Pancreas (tissue), 10 donors: Measurements from ENCODE around the gene CFAP157. TPM values are rescaled to one million over a fixed set of nuclear protein-coding genes. Genes with fewer than 3 reads are reported as not detected.
A peak's percentile ranks its signal among the peaks of the same experiment; 100 is the strongest.

ENCODE experiments used
- ATAC-seq, 4 donors: fragments of 200-7000 bp; cut with Tn5 transposase; one replicate each; pipeline versions ENCODE4 v1.8.0 to v1.9.1; 2020; ENCODE audit warnings: mild to moderate bottlenecking in 4 of 4, moderate library complexity in 4 of 4
- DNase-seq, 6 donors: peaks; one replicate each; pipeline ENCODE4 v3.0.0-alpha.2; 2020
- FAIRE-seq: peaks from 2 replicates; lab custom pipeline; 2012; peaks lifted over from hg19 to GRCh38; lab: Jason Lieb, UNC
- H3K27ac ChIP-seq, 4 donors: fragments of 200-600 bp; sonication (generic); 1 replicate in 3 of 4; 2 replicates in 1 of 4; pipeline versions ENCODE4 v1.5.0 to v1.8.0; 2020
- H3K27me3 ChIP-seq, 4 donors: fragments of 200-600 bp; one replicate each; pipeline ENCODE4 v1.8.0; 2021
- H3K36me3 ChIP-seq, 3 donors: fragments of 200-600 bp; sonication (generic) in 1 of 3; one replicate each; pipeline versions ENCODE4 v1.5.0 to v1.8.0; 2020 to 2021
- H3K4me1 ChIP-seq, 3 donors: fragments of 200-600 bp; one replicate each; pipeline ENCODE4 v1.8.0; 2021
- H3K4me3 ChIP-seq, 4 donors: fragments of 200-600 bp; sonication (generic) in 2 of 4; one replicate each; pipeline versions ENCODE4 v1.5.0 to v1.8.0; 2020 to 2021
- H3K9me3 ChIP-seq, 4 donors: fragments of 200-600 bp; one replicate each; pipeline ENCODE4 v1.8.0; 2021
- WGBS, 2 donors: extraction: QIAGEN DNeasy Blood & Tissue Kit; methylation state at CpG; one replicate each; pipeline ENCODE4 v1.1.7; 2013; 5-methylcytosine and 5-hydroxymethylcytosine counted together
- intact Hi-C, 3 donors: fragments of 100-400 bp; cut with DNase I; formaldehyde crosslinking; loops; one replicate each; pipeline versions ENCODE4 v1.11.1 to v1.14.2; 2022
- polyA plus RNA-seq, 2 donors: library from polyadenylated mRNA; stranded (reverse); fragments of 200-250 nt; gene quantifications; one replicate each; pipeline ENCODE4 v1.2.3, GENCODE V29; 2013
- total RNA-seq, 6 donors: library from RNA; stranded (reverse); fragmentation: NEBNext Ultra II Directional in 4 of 6; extraction: Animal tissue kit (Norgen Biotek cat#: 25700) in 4 of 6; gene quantifications; one replicate each; pipeline versions ENCODE4 v1.2.1 to v1.2.4, GENCODE V29; 2021 to 2023
- TF ChIP-seq, protein P1 (sequence below), 4 donors: fragments of 200-600 bp; sonication (generic) in 3 of 4; IDR thresholded peaks; one replicate each; pipeline versions ENCODE4 v1.5.0 to v1.8.0; 2021; ENCODE audit warnings: antibody characterized with exemption in 4 of 4
- donor health status: healthy with polysubstance abuse.
- donor health status: DM: no; HTN: no; CAD: no; lungs with moderate emphysema.
- donor health status: DM: no; HTN: no; CAD: no.
- donor health status: control.
- donor health status: control.
- donor health status: Bipolar disorder and iron deficiency.
- donor health status: DM: yes; HTN: yes; CAD: no.
- donor health status: DM: no; HTN: no; CAD: no.
- donor health status: DM: no; HTN: no; CAD: no.
- donor health status: DM: yes; HTN: yes; CAD: no.

CFAP157 gene
- total and polyA plus RNA-seq, 8 donors = 0.12 to 2.1 (median 0.23) TPM; not detected in 1

DNA sequence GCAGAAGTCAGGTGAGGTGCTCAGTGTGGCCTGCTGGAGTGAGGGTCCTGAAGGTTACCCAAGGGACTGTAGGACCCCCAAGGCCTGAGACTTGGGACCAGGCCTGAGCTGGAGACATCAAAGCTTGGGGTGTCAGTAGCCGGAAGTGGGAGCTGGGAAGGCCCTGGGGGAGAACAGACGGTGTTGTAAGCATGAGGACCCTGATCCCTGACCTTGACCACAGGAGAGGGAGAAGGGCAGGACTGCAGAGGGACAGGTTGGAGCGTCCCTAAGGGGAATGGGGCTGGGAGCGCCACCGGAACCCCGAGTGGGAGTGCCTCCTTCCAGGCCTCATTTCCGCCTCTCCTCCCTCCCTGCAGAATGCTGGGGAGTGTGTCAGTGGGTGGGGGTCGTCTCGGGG lies 9.6 kb downstream of the CFAP157 start:
- Histone ChIP-seq H3K9me3 (no peaks in the 10 kb centered on the region), H3K27me3 (no peaks in the 10 kb centered on the region), H3K27ac (peak overlapping the region in 3 of 4 donors; percentile 74 to 80 (median 75)), H3K36me3 (no peaks in the 10 kb centered on the region), H3K4me1 (peaks cover 0 to 14% (median 9%) of the 10 kb centered on the region in 3 donors), H3K4me3 (peak overlapping the region in 1 of 4 donors; percentile 74)
- TF ChIP-seq, protein P1, sequence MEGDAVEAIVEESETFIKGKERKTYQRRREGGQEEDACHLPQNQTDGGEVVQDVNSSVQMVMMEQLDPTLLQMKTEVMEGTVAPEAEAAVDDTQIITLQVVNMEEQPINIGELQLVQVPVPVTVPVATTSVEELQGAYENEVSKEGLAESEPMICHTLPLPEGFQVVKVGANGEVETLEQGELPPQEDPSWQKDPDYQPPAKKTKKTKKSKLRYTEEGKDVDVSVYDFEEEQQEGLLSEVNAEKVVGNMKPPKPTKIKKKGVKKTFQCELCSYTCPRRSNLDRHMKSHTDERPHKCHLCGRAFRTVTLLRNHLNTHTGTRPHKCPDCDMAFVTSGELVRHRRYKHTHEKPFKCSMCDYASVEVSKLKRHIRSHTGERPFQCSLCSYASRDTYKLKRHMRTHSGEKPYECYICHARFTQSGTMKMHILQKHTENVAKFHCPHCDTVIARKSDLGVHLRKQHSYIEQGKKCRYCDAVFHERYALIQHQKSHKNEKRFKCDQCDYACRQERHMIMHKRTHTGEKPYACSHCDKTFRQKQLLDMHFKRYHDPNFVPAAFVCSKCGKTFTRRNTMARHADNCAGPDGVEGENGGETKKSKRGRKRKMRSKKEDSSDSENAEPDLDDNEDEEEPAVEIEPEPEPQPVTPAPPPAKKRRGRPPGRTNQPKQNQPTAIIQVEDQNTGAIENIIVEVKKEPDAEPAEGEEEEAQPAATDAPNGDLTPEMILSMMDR (IDR thresholded peaks at IDR 0.05) = no peak
- FAIRE-seq = no peak
- peak in 1 of 6 donors; percentile 47 for DNase-seq
- no peak for ATAC-seq
- intact Hi-C loops = no loop called here
- 68 to 73% methylated on average over 9 of the region's 9 CpGs for WGBS, 2 donors

DNA sequence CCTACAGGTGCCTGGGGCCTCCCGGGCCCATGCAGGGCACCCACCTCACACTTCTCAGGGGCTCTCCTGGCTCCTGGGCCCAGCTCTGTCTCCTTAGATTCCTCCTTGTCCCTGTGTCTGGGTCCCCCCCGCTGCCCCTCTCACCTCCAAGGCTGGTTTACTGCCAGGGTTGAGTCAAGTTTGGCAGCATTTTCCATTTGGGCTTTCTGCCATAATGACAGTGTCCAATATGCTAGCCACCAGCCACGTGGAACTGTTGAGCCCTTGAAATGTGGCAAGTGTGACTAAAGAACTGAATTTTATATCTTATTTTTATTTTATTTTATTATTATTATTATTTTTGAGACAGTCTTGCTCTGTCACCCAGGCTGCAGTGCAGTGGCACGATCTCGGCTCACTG lies 11.0 kb downstream of the CFAP157 start:
- DNase-seq = no peak
- 69 to 71% methylated on average over 5 of the region's 5 CpGs for WGBS, 2 donors

DNA sequence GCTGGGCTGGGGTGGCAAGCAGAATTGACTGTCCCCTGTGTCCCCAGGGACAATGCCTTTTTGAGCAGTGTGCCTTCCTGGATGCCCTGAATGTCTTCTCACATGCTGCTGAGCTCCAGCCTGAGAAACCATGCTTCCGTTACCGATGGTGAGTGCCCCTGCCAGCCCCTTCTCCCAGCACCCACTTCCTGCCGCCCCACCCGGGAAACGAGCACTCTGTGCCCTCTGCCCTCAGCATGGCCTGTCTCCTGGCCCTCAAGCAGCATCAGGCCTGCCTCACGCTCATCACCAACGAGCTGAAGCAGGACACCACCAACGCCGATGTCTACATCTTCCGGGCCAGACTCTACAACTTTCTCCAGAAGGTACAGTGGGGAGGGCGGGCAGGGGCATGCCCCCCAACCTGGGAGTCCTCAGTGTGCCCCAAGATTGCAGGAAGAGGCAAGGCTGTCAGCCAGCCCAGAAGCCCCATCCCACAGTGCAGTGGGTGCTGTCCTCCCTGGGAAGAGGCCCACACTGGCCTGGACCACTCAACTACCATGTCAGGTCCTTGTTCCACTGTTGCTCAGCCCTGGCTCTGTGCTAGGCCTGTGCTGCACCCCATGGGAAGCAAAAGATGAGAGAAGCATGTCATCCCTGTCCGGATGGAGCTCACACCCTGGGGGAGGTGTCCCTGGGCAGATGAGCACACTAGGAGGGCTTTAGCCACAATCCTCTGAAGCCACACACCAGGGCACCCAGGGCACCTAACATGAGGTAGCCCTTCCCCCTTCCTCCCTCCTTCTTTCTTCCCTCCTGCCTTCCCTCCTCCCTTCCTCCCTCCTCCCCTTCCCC lies 13.5 kb downstream of the CFAP157 start:
- 79 to 86% methylated on average over 12 of the region's 12 CpGs for WGBS, 2 donors
- no peak overlapping the region for H3K4me3 ChIP-seq
- DNase-seq (peak in 1 of 6 donors; percentile 37), ATAC-seq (no peak), FAIRE-seq (no peak)
- intact Hi-C loops = loop anchor here in 1 of 3 donors (10.0 kb wide), 1 partner anchor 195 kb away; no protein-coding TSS in a partner anchor
- no peak overlapping the region for H3K27ac ChIP-seq
- TF ChIP-seq, protein P1 (IDR thresholded peaks at IDR 0.05) = no peak
- H3K4me1 ChIP-seq = peaks cover 0 to 6% (median 4%) of the 10 kb centered on the region in 3 donors
- no peaks in the 10 kb centered on the region for H3K36me3 ChIP-seq
- no peaks in the 10 kb centered on the region for H3K27me3 ChIP-seq
- no peaks in the 10 kb centered on the region for H3K9me3 ChIP-seq

More for the DNA sequence above, 11.0 kb downstream of the CFAP157 start:
- H3K9me3 ChIP-seq = no peaks in the 10 kb centered on the region
- H3K36me3 ChIP-seq = no peaks in the 10 kb centered on the region
- ATAC-seq (no peak), FAIRE-seq (no peak)
- TF ChIP-seq, protein P1 (IDR thresholded peaks at IDR 0.05) = no peak
- no peak overlapping the region for H3K27ac ChIP-seq
- no peak overlapping the region for H3K4me3 ChIP-seq
- peaks cover 0 to 14% (median 9%) of the 10 kb centered on the region in 3 donors for H3K4me1 ChIP-seq
- intact Hi-C loops = no loop called here
- H3K27me3 ChIP-seq = no peaks in the 10 kb centered on the region

DNA sequence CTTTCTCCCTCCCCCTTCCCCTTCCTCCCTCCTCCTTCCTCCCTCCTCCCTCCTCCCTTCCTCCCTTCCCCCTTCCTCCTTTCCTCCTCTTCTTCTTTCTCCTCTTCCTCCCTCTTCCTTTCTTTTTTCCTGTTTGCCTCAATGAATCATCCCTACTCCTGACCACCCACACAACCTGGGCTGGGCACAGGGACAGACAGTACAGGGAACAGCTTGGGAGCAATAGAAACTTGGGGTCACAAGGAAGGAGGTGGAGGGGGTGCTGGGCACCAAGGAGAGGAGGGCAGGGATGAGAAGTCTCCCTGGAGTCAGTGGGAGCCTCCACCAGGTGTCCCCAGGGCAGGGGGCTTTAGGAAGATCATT lies 14.1 kb downstream of the CFAP157 start:
- no peak overlapping the region for H3K27ac ChIP-seq
- no peaks in the 10 kb centered on the region for H3K9me3 ChIP-seq
- FAIRE-seq (no peak), ATAC-seq (no peak), DNase-seq (no peak)
- no peaks in the 10 kb centered on the region for H3K27me3 ChIP-seq
- no peaks in the 10 kb centered on the region for H3K36me3 ChIP-seq
- peaks cover 0 to 6% (median 4%) of the 10 kb centered on the region in 3 donors for H3K4me1 ChIP-seq
- H3K4me3 ChIP-seq = no peak overlapping the region
- TF ChIP-seq, protein P1 (IDR thresholded peaks at IDR 0.05) = no peak
- intact Hi-C loops = loop anchor here in 1 of 3 donors (10.0 kb wide), 1 partner anchor 196 kb away; no protein-coding TSS in a partner anchor
